GM12875 (cell line): ENCODE measurements around the gene C2orf81.

Experiments
- H3K4me3 ChIP-seq: one replicate; pipeline ENCODE4 v1.5.1; 2011; ENCODE audit warnings: low read depth, low read length, control low read depth
- CTCF ChIP-seq: IDR thresholded peaks from 2 replicates; pipeline ENCODE4 v1.5.1; 2011; ENCODE audit warnings: low read depth, mild to moderate bottlenecking, control low read depth, inconsistent platforms, low read length, moderate library complexity, borderline replicate concordance; ENCODE audit not compliant: insufficient read depth

C2orf81 gene

GRCh38 chr2:74430502-74430901, 9.1 kb upstream of the C2orf81 start:
- no peak for TF ChIP-seq CTCF

DNA sequence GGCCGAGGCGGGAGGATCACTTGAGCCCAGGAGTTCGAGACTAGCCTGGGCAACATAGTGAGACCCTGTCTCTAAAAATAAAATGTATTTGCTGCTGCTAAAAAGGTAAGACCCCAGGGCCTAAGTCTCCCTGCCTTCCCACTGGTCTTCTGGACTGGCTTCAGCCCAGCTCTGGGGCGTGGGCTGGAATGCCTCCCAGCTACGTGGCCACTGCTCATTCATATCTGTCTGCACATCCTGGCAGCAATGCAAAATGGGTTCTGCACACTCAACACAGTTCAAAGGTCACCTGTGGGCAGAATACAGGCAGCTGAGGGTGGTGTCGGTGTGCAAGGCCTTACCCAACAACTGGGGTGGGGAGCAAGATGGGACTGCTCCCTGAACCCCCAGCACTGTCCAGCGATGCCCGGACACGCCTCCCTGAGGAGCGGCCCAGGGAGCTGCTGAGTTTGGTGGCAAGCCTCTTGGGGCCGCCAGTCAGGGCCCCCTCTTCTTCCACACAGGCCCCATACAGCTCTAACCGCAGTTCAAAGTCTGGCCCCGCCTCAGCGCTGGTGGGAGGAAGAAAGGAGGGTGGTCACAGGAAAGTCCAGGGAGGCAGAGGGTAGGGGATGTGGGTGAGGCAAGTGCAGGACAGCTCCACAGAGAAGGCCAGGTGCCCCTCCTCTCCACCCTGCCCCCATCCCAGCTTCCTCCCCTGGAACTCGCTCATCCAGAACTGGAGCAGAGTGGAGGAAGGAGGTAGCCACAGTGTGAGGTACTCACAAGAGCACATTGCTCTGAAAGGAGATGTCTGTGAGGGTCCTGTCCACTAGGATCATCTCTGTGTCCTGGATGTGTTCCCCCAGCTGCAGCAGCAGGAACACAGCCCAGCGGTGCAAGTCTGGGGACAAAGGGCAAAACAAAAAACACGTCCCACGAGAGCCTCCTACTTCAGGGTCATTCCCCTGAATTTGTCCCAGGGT, 8.3 kb upstream of the C2orf81 start:
- no peak overlapping the region for H3K4me3 ChIP-seq
- TF ChIP-seq CTCF, result no peak

More at GRCh38 chr2:74430502-74430901, 9.1 kb upstream of the C2orf81 start:
- H3K4me3 ChIP-seq, result no peak overlapping the region

GRCh38 chr2:74428675-74429074, 7.3 kb upstream of the C2orf81 start:
- no peak for TF ChIP-seq CTCF

GRCh38 chr2:74427551-74427950, 6.1 kb upstream of the C2orf81 start:
- no peak overlapping the region for H3K4me3 ChIP-seq
- no peak for TF ChIP-seq CTCF

More at GRCh38 chr2:74428675-74429074, 7.3 kb upstream of the C2orf81 start:
- H3K4me3 ChIP-seq, result no peak overlapping the region

GRCh38 chr2:74426181-74426758, 4.9 kb upstream of the C2orf81 start:
- H3K4me3 ChIP-seq, result no peak overlapping the region
- no peak for TF ChIP-seq CTCF

DNA sequence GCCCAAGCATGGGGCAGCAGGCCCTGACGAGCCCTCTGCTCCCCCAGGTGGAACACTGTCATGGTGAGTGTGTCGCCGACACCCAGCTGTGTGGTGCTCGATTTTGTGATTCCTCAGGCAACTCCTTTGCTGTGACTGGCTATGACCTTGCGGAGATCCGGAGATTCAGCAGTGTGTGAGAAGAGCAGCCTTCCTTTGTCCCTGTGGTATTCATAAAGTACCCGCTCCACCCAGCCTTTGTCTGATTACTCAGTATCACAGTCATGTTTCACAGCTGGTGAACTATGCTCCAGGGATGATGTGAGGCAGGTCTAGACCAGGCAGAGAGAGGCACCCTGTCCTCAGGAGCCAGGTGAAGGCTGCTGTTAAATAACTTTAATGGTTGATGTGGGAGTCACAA, 4.1 kb upstream of the C2orf81 start:
- no peak for TF ChIP-seq CTCF
- H3K4me3 ChIP-seq, result no peak overlapping the region
